Immature natural killer cell (primary cell): ENCODE data around the gene SEC24D. TPM values are rescaled to one million over a fixed set of nuclear protein-coding genes. Genes with fewer than 3 reads are reported as not detected.

ENCODE experiments used
- DNase-seq, 3 donors: peaks; one replicate each; pipeline ENCODE4 v3.0.0; 2022; ENCODE audit warnings: mixed read lengths in 1 of 3
- H3K27ac Mint-ChIP-seq, 6 donors: one replicate each; pipeline ENCODE4 v1.8.0; 2020; ENCODE audit warnings: mixed read lengths in 6 of 6, mild to moderate bottlenecking in 5 of 6, inconsistent platforms in 4 of 6, moderate library complexity in 3 of 6
- H3K27me3 Mint-ChIP-seq, 3 donors: one replicate each; pipeline ENCODE4 v1.8.0; 2020 to 2021; ENCODE audit warnings: low read depth in 3 of 3, mild to moderate bottlenecking in 3 of 3, mixed read lengths in 3 of 3, moderate library complexity in 3 of 3, inconsistent platforms in 1 of 3
- H3K36me3 Mint-ChIP-seq, 3 donors: one replicate each; pipeline ENCODE4 v1.8.0; 2020; ENCODE audit warnings: mixed read lengths in 3 of 3, inconsistent platforms in 2 of 3, mild to moderate bottlenecking in 2 of 3
- H3K4me1 Mint-ChIP-seq, 2 donors: one replicate each; pipeline ENCODE4 v1.8.0; 2020; ENCODE audit warnings: inconsistent platforms in 2 of 2, mild to moderate bottlenecking in 2 of 2, mixed read lengths in 2 of 2, moderate library complexity in 1 of 2
- H3K4me3 Mint-ChIP-seq, 5 donors: one replicate each; pipeline ENCODE4 v1.8.0; 2020; ENCODE audit warnings: mild to moderate bottlenecking in 5 of 5, mixed read lengths in 5 of 5, inconsistent platforms in 3 of 5, moderate library complexity in 3 of 5
- H3K9me3 Mint-ChIP-seq, 6 donors: one replicate each; pipeline ENCODE4 v1.8.0; 2020; ENCODE audit warnings: mild to moderate bottlenecking in 6 of 6, mixed read lengths in 6 of 6, inconsistent platforms in 4 of 6, moderate library complexity in 3 of 6
- polyA plus RNA-seq, 3 donors: library from polyadenylated mRNA; unstranded; fragments of 300-500 nt; fragmentation: Illumina TruSeq; gene quantifications; one replicate each; pipeline ENCODE4 v1.2.3, GENCODE V29; 2021

SEC24D gene
- polyA plus RNA-seq, 3 donors from 2014 or later = 15.1 to 39.0 (median 31.6) TPM

- H3K4me3 Mint-ChIP-seq = no peak overlapping the region
- no peaks in the 10 kb centered on the region for H3K27me3 Mint-ChIP-seq
- H3K36me3 Mint-ChIP-seq = peaks cover 15 to 33% (median 22%) of the 10 kb centered on the region in 3 donors
- H3K27ac Mint-ChIP-seq = no peak overlapping the region
- H3K4me1 Mint-ChIP-seq = peaks cover 2 to 11% of the 10 kb centered on the region in 2 donors
- H3K9me3 Mint-ChIP-seq = peaks cover 0 to 1% (median 0%) of the 10 kb centered on the region in 6 donors
- DNase-seq = no peak
These were observed 114.2 kb downstream of the SEC24D start for GRCh38 chr4:118721752-118722151.

DNA sequence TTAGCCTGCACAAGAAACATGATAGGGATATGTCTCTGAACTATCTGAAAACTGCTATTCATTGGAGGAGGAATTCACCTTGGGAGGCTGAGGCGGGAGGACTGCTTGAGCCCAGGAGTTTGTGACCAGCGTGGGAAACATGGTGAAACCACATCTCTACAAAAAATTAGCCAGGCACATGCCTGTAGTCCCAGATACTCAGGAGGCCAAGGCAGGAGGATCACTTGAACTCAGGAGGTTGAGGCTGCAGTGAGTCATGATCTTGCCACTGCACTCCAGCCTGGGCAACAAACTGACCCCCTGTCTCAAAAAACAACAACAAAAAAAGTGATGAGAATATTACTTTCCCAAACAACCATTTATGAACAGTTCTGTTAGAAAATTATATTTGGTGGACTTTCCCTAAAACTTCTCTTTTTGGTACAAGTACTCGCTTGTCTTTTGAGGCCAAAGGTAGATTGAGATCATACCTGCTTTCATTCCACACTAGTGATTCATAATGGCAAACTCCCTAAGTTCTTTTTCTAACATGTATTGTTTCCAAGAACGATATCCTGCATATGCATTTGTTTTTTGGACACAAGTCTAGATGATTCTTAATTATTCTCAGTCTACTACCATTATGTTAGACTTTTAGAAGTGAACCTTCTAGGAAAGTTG, 117.3 kb downstream of the SEC24D start:
- no peak overlapping the region for H3K4me3 Mint-ChIP-seq
- peaks cover 3 to 21% (median 15%) of the 10 kb centered on the region in 3 donors for H3K36me3 Mint-ChIP-seq
- no peak for DNase-seq
- H3K27me3 Mint-ChIP-seq = no peaks in the 10 kb centered on the region
- no peaks in the 10 kb centered on the region for H3K9me3 Mint-ChIP-seq
- peaks cover 0 to 4% of the 10 kb centered on the region in 2 donors for H3K4me1 Mint-ChIP-seq
- H3K27ac Mint-ChIP-seq = no peak overlapping the region

DNA sequence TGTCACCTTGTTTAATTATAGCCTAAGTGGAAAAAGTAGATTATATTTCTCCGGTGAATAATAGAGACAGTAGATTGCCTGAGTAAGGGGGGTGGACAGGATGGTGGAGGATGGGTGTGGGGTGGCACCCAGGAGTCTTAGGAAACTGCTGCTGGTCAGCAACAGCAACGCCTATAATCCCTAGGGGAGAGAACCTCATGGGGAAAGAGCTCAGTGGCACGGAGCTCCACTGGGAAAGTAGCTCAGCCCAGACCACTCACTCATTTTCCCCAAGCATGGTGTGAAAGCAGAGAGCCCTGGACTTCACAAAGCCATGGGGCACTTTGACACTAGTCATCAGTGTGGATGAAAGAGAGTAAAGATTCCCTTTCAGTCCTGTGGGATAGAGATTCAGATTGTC, 119.6 kb downstream of the SEC24D start:
- H3K4me3 Mint-ChIP-seq = no peak overlapping the region
- peaks cover 0 to 2% (median 0%) of the 10 kb centered on the region in 3 donors for H3K27me3 Mint-ChIP-seq
- peaks cover 2 to 5% of the 10 kb centered on the region in 2 donors for H3K4me1 Mint-ChIP-seq
- peaks cover 5 to 27% (median 16%) of the 10 kb centered on the region in 3 donors for H3K36me3 Mint-ChIP-seq
- no peaks in the 10 kb centered on the region for H3K9me3 Mint-ChIP-seq
- no peak for DNase-seq
- H3K27ac Mint-ChIP-seq = no peak overlapping the region

- no peak for DNase-seq
- peak overlapping the region in 1 of 6 donors; percentile 34 for H3K27ac Mint-ChIP-seq
- no peak overlapping the region for H3K4me3 Mint-ChIP-seq
- H3K36me3 Mint-ChIP-seq = peaks cover 16 to 35% (median 18%) of the 10 kb centered on the region in 3 donors
- H3K4me1 Mint-ChIP-seq = peaks cover 2 to 5% of the 10 kb centered on the region in 2 donors
- no peaks in the 10 kb centered on the region for H3K9me3 Mint-ChIP-seq
- peaks cover 0 to 2% (median 0%) of the 10 kb centered on the region in 3 donors for H3K27me3 Mint-ChIP-seq
These were observed 121.2 kb downstream of the SEC24D start for GRCh38 chr4:118714682-118715081.

GRCh38 chr4:118712872-118713271, 123.1 kb downstream of the SEC24D start:
- DNase-seq = no peak
- Mint-ChIP-seq H3K27me3 (peaks cover 0 to 2% (median 0%) of the 10 kb centered on the region in 3 donors), H3K36me3 (peaks cover 16 to 47% (median 26%) of the 10 kb centered on the region in 3 donors), H3K4me3 (no peak overlapping the region), H3K9me3 (no peaks in the 10 kb centered on the region), H3K4me1 (peaks cover 2 to 5% of the 10 kb centered on the region in 2 donors), H3K27ac (peak overlapping the region in 3 of 6 donors; percentile 14 to 53 (median 16))

- H3K4me1 Mint-ChIP-seq = peaks cover 2 to 5% of the 10 kb centered on the region in 2 donors
- no peak for DNase-seq
- H3K27ac Mint-ChIP-seq = no peak overlapping the region
- H3K9me3 Mint-ChIP-seq = no peaks in the 10 kb centered on the region
- no peak overlapping the region for H3K4me3 Mint-ChIP-seq
- peaks cover 0 to 2% (median 0%) of the 10 kb centered on the region in 3 donors for H3K27me3 Mint-ChIP-seq
- H3K36me3 Mint-ChIP-seq = peaks cover 27 to 58% (median 36%) of the 10 kb centered on the region in 3 donors
These were observed 124.9 kb downstream of the SEC24D start for GRCh38 chr4:118711052-118711451.

- Mint-ChIP-seq H3K27ac (no peak overlapping the region), H3K9me3 (no peaks in the 10 kb centered on the region)
These were observed 132.8 kb downstream of the SEC24D start for GRCh38 chr4:118703118-118703517.

DNA sequence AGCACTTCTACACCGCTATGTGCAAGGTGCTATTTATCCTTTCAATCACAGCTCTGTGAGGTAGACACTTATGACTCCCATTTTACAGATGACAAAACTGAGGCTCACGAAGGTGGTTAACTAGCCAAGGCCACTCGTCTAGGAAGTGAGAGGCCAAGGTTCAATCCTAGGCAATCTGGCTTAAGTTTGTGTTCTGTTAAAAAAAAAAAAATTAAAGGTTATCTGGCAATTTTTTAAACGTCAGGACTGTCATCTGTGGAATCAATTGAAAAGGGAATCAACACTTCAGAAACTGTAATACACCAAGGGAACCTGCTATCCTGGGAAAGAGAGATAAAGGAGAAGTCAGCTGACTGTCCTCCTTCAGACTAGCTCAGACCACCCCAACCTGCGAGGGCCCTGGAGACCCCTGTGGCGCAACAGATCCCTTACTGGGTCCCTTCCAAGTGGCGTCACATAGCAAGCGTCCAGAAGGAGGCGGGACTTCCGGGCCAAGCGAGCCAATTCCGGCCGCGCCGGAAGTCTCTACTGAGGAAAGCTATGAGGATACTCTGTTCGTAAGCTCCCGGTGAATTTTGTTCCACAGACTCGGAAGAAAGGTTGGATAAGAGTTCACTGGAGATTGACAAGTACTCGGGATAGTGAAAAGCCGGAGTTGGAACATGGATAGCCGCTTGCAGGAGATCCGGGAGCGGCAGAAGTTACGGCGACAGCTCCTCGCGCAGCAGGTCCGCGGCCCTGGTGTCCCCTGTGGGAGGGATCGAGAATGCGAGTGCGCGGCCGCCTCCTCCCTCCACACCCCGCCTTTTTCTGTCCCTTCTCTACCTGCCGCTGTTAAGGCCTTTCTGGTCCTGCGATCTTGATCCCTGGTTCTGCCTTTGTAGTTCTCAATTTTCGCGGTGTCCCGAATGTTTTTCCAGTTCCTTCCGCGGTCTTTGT, 150.8 kb downstream of the SEC24D start, which contains the start of gene METTL14:
METTL14 (plus strand) TSS at position 520 of the 939 bp plus-strand sequence; CDS start at position 663, 143 bp downstream.
- peak within 1 kb of the TSS; percentile 93 to 99 (median 97) for H3K4me3 Mint-ChIP-seq
- H3K4me1 Mint-ChIP-seq = peaks cover 26 to 37% of the 10 kb centered on the region in 2 donors
- peaks cover 0 to 5% (median 0%) of the 10 kb centered on the region in 3 donors for H3K27me3 Mint-ChIP-seq
- peak within 1 kb of the TSS; percentile 96 to 98 (median 97) for H3K27ac Mint-ChIP-seq
- DNase-seq = peak; percentile 84 to 88 (median 87)
- peaks cover 0 to 8% (median 7%) of the 10 kb centered on the region in 3 donors for H3K36me3 Mint-ChIP-seq
- H3K9me3 Mint-ChIP-seq = peaks cover 0 to 1% (median 0%) of the 10 kb centered on the region in 6 donors

More at GRCh38 chr4:118703118-118703517, 132.8 kb downstream of the SEC24D start:
- H3K4me3 Mint-ChIP-seq = no peak overlapping the region
- H3K36me3 Mint-ChIP-seq = peaks cover 33 to 50% (median 38%) of the 10 kb centered on the region in 3 donors
- no peaks in the 10 kb centered on the region for H3K27me3 Mint-ChIP-seq
- no peak for DNase-seq
- no peaks in the 10 kb centered on the region for H3K4me1 Mint-ChIP-seq

DNA sequence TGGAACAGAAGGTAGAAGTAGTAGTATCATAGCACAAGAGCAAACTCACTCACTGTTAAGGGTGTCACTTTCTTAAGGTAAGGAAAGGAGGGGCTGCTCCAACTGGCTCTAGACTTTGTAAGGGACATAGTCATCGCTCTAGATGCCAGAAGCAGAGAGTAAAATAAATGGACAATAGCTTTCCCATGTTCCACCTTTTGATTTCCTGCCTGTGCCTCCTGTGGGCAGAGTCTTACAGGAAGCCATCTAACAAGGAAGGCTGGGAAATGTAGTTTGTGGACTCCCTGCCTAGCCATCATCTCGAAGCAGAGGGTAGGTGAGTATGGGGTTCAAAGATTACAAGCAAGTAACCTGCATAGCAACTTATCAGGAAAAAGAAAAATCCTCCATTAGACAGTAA, 152.4 kb downstream of the SEC24D start:
- Mint-ChIP-seq H3K4me3 (peak overlapping the region in 1 of 5 donors; percentile 9), H3K9me3 (peaks cover 0 to 1% (median 0%) of the 10 kb centered on the region in 6 donors), H3K4me1 (peaks cover 26 to 37% of the 10 kb centered on the region in 2 donors), H3K27me3 (peaks cover 0 to 5% (median 0%) of the 10 kb centered on the region in 3 donors), H3K27ac (no peak overlapping the region), H3K36me3 (peaks cover 0 to 4% (median 3%) of the 10 kb centered on the region in 3 donors)
- no peak for DNase-seq

GRCh38 chr4:118682928-118683327, 153.0 kb downstream of the SEC24D start:
- no peak for DNase-seq
- H3K27me3 Mint-ChIP-seq = peaks cover 0 to 5% (median 2%) of the 10 kb centered on the region in 3 donors
- H3K27ac Mint-ChIP-seq = no peak overlapping the region
- peaks cover 0 to 4% (median 3%) of the 10 kb centered on the region in 3 donors for H3K36me3 Mint-ChIP-seq
- H3K9me3 Mint-ChIP-seq = peaks cover 0 to 1% (median 0%) of the 10 kb centered on the region in 6 donors
- H3K4me3 Mint-ChIP-seq = peak overlapping the region in 2 of 5 donors; percentile 9 to 11
- H3K4me1 Mint-ChIP-seq = peaks cover 26 to 37% of the 10 kb centered on the region in 2 donors

DNA sequence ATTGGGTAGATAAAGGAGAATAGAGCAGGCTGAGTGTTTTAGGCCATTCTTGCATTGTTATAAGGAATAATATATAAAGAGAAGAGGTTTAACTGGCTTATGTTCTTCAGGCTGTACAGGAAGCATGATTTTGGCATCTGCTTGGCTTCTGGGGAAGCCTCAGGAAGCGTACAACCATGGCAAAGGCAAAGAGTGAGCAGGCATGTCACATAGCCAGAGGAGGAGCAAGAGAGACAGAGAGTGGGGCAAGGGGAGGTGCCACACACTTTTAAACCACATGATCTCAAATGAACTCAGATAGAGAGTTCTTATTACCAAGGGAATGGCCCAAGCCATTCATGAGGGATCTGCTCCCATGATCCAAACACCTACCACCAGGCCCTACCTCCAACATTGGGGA, 155.1 kb downstream of the SEC24D start:
- Mint-ChIP-seq H3K27me3 (peaks cover 0 to 5% (median 5%) of the 10 kb centered on the region in 3 donors), H3K36me3 (no peaks in the 10 kb centered on the region), H3K4me1 (peaks cover 9 to 16% of the 10 kb centered on the region in 2 donors), H3K27ac (no peak overlapping the region), H3K9me3 (peaks cover 0 to 1% (median 0%) of the 10 kb centered on the region in 6 donors), H3K4me3 (no peak overlapping the region)
- DNase-seq = no peak

DNA sequence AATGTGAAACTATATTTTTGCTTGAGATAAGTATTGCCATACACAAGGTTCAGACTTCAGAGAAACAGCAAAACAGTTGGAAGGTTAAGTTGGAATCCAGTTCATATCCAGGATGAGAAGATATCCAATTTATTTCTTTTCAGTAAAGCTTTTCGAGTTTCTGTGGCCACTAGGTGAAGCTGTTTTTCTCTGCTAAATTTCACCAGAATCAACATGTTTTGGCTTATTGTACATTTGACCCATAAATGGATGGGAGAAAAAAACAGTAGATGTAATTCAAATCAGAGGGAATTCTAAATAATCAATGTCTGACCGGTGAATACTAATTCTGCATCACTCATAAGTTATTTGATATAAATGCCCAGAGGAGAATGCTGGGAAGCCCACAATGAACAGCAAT, 159.8 kb downstream of the SEC24D start:
- Mint-ChIP-seq H3K9me3 (no peaks in the 10 kb centered on the region), H3K36me3 (peaks cover 0 to 4% (median 0%) of the 10 kb centered on the region in 3 donors), H3K4me3 (no peak overlapping the region), H3K27me3 (peaks cover 0 to 5% (median 3%) of the 10 kb centered on the region in 3 donors), H3K27ac (no peak overlapping the region), H3K4me1 (no peaks in the 10 kb centered on the region)
- DNase-seq = no peak
